Spinal cord (tissue), 10 donors: Measurements from ENCODE around the gene PERM1. TPM values are rescaled to one million over a fixed set of nuclear protein-coding genes. Genes with fewer than 3 reads are reported as not detected.

Source experiments
- DNase-seq, 6 donors: peaks; one replicate each; pipeline versions ENCODE4 v3.0.0 to v3.0.0-alpha.2; 2013 to 2015; ENCODE audit warnings: low spot score in 6 of 6, low read depth in 4 of 6
- H3K27ac ChIP-seq: one replicate; pipeline ENCODE4 v1.5.1; 2013; ENCODE audit warnings: low read depth, low read length, control low read depth
- H3K27me3 ChIP-seq: one replicate; pipeline ENCODE4 v1.6.1; 2013; ENCODE audit warnings: low read length; ENCODE audit not compliant: control insufficient read depth, insufficient read depth
- H3K36me3 ChIP-seq: one replicate; pipeline ENCODE4 v1.6.1; 2013; ENCODE audit warnings: low read length; ENCODE audit not compliant: control insufficient read depth, insufficient read depth
- H3K4me1 ChIP-seq: one replicate; pipeline ENCODE4 v1.6.1; 2013; ENCODE audit warnings: low read length; ENCODE audit not compliant: control insufficient read depth, insufficient read depth
- H3K4me3 ChIP-seq: one replicate; pipeline ENCODE4 v1.5.1; 2013; ENCODE audit warnings: low read depth, low read length, control low read depth
- H3K9me3 ChIP-seq: one replicate; pipeline ENCODE4 v1.6.1; 2013; ENCODE audit warnings: low read length; ENCODE audit not compliant: control insufficient read depth, insufficient read depth
- WGBS: methylation state at CpG from one replicate; pipeline ENCODE4 v1.1.5; 2013; ENCODE audit warnings: missing lambda C conversion rate; ENCODE audit not compliant: insufficient coverage; 5-methylcytosine and 5-hydroxymethylcytosine counted together
- polyA plus RNA-seq, 2 donors: library from polyadenylated mRNA; unstranded; fragments of 120-200 nt; gene quantifications; one replicate each; pipeline ENCODE4 v1.2.1, GENCODE V29; 2013; ENCODE audit not compliant: insufficient read length in 2 of 2
- total RNA-seq, 2 donors: library from RNA; depleted of rRNA in 1 of 2; stranded (reverse); fragments of 120-200 nt in 1 of 2; fragments of >200 nt in 1 of 2; gene quantifications; one replicate each; pipeline versions ENCODE4 v1.2.3 to v1.2.4, GENCODE V29; 2013 to 2014
- donor health status: healthy.

The PERM1 gene
- total and polyA plus RNA-seq, 4 donors: 0.39 TPM; not detected in 3

DNA sequence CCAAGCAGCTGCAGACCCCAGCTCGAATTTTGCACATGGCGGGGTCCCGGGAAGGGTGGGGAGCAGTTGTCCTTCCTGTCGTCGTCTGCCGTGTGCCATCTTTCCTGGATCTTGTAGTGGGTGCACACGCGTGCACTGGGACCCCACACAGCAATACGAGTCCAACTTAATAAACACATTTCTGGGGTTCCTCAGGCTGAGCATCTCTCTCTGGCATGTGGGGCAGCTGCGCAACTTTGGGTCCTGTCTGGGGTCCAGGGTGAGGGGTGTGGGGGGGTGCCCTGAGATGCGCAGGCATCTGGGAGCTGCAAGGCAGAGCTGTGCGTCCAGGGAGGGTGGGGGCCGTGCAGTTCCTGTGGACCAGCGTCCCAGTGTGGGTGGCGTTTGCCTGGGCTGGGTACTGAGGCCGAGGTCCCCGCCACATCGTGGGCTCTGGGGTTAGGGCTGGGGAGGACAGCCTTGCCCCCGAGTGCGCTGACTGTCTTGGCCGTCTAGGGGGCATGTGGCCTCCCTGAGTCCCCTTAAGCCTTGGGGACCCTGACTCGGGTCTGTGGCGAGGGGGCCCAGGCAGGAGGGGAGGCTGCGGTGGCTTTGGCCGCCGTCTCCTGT is 16.3 kb downstream of the PERM1 start:
- no peak for DNase-seq
- Histone ChIP-seq H3K27ac (no peak overlapping the region), H3K4me3 (no peak overlapping the region), H3K27me3 (peaks cover 50% of the 10 kb centered on the region), H3K4me1 (peaks cover 20% of the 10 kb centered on the region), H3K9me3 (no peaks in the 10 kb centered on the region), H3K36me3 (peaks cover 54% of the 10 kb centered on the region)
- WGBS: 86% methylated on average over 22 of the region's 26 CpGs

DNA sequence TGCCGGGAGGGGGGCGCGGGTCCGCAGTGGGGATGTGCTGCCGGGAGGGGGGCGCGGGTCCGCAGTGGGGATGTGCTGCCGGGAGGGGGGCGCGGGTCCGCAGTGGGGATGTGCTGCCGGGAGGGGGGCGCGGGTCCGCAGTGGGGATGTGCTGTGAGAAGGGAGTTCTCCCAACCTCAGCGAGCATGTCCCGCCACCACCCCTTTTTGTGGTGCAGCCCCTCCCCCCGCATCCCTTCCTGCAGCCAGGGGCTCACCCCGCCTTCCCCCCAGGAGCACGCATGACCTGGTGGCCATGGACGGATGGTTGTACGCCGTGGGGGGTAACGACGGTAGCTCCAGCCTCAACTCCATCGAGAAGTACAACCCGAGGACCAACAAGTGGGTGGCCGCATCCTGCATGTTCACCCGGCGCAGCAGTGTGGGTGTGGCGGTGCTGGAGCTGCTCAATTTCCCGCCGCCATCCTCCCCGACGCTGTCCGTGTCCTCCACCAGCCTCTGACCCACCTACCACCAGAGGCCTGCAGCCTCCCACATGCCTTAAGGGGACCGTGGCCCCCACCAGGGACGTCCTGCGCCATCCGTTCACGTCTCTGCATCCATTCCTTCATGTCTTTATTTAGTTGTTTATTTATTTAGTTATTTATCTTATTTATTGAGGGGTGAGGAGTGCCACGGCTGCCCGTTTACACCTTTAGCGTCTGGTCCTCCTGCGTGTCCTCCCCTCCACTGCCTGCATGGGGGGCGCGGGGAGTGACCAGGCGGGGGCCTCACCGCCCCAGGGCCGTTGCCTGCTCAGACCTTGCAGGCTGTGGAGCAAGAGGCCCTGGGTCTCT is 17.0 kb downstream of the PERM1 start:
- no peak for DNase-seq
- Histone ChIP-seq H3K4me3 (no peak overlapping the region), H3K36me3 (peaks cover 54% of the 10 kb centered on the region), H3K27ac (no peak overlapping the region), H3K27me3 (peaks cover 43% of the 10 kb centered on the region), H3K4me1 (peaks cover 25% of the 10 kb centered on the region), H3K9me3 (no peaks in the 10 kb centered on the region)
- 90% methylated on average over 25 of the region's 51 CpGs for WGBS

DNA sequence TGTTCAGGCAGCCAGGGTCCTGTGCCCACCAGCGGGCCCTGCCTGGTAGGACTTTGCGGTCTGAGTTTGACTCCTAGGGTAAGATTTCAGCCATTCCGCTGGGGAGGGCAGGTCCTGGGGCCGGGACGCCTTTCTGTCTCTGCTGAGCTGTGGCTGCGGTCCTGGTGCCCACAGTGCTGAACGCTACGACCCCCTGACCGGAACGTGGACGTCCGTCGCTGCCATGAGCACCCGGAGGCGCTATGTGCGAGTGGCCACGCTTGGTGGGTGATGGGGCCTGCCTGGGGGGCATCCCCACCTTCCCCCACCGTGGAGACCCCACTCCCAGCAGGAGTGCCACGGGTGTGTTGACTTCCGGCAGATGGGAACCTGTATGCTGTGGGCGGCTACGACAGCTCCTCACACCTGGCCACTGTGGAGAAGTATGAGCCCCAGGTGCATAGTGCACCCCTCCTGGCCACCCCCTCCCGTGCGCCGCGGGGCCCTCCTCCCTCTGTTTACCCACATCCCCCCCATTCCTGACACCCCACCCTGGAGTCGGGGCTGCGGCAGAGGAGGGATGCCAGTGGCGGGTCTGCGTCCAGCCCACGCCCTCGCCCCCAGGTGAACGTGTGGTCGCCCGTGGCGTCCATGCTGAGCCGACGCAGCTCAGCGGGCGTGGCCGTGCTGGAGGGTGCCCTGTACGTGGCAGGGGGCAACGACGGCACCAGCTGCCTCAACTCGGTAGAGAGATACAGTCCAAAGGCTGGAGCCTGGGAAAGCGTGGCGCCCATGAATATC is 18.0 kb downstream of the PERM1 start:
- Histone ChIP-seq H3K36me3 (peaks cover 54% of the 10 kb centered on the region), H3K27ac (no peak overlapping the region), H3K9me3 (no peaks in the 10 kb centered on the region), H3K4me3 (no peak overlapping the region), H3K27me3 (peaks cover 38% of the 10 kb centered on the region), H3K4me1 (peaks cover 31% of the 10 kb centered on the region)
- DNase-seq: no peak
- WGBS: 92% methylated on average over 42 of the region's 47 CpGs

DNA sequence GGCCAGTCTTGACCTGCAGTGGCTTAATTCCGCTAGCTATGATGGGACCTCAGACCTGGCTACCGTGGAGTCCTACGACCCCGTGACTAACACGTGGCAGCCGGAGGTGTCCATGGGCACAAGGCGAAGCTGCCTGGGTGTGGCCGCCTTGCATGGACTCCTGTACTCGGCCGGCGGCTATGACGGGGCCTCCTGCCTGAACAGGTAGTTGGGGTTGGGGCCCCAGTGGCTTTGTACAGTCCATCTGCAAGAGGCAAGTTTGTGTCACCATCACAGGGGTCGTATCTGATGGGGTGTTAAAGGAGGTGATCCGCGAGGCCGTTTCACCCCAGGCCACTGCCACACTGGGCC is 18.6 kb downstream of the PERM1 start:
- Histone ChIP-seq H3K4me3 (no peak overlapping the region), H3K27me3 (peaks cover 31% of the 10 kb centered on the region), H3K36me3 (peaks cover 54% of the 10 kb centered on the region), H3K4me1 (peaks cover 35% of the 10 kb centered on the region), H3K27ac (no peak overlapping the region), H3K9me3 (no peaks in the 10 kb centered on the region)
- no peak for DNase-seq
- WGBS: 89% methylated on average over 12 of the region's 16 CpGs

DNA sequence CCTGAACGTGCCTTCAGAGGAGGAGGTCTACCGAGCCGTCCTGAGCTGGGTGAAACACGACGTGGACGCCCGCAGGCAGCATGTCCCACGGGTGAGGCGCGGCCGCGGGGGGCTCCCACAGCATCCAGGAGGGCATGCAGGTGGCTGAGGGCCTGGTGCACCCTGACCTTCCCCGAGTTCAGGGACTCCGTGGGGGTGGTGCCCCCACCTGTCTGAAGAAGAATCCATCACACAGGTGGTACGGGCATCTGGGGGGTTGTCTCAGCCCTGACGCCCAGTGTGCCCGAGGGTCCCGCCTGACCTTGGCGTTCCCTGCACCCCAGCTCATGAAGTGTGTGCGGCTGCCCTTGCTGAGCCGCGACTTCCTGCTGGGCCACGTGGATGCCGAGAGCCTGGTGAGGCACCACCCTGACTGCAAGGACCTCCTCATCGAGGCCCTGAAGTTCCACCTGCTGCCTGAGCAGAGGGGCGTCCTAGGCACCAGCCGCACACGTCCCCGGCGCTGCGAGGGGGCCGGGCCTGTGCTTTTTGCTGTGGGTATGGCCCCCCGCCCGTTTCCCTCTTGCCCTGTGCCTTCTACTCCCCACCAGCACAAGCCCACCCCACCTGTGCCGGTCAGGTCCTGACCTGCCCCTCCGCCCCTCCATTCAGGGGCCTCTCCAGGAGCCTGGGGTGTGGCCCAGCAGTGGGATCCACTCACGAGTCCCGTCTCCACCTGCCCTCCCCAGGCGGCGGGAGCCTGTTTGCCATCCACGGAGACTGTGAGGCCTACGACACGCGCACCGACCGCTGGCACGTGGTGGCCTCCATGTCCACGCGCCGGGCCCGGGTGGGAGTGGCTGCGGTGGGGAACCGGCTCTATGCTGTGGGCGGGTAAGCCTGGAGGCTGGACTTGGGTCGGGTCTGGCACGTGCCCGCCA is 19.3 kb downstream of the PERM1 start:
- no peak for DNase-seq
- Histone ChIP-seq H3K4me1 (peaks cover 41% of the 10 kb centered on the region), H3K4me3 (no peak overlapping the region), H3K9me3 (no peaks in the 10 kb centered on the region), H3K27me3 (peaks cover 25% of the 10 kb centered on the region), H3K27ac (no peak overlapping the region), H3K36me3 (peaks cover 54% of the 10 kb centered on the region)
- WGBS: 92% methylated on average over 52 of the region's 57 CpGs

DNA sequence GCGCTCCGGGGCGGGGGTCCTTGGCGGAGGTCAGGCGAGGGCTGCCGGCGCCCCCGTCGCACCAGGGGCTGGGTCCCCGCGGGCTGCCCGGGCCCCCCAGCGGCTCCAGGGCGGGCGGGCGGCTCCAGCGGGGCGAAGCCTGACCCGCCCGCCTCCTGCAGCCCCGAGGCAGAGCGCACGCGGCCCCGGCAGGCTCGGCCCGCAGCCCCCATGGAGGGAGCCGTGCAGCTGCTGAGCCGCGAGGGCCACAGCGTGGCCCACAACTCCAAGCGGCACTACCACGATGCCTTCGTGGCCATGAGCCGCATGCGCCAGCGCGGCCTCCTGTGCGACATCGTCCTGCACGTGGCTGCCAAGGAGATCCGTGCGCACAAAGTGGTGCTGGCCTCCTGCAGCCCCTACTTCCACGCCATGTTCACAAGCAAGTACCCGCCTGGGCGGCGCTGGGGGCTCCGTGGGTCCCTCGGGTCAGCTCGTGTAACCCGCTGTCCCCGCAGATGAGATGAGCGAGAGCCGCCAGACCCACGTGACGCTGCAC is 20.7 kb downstream of the PERM1 start:
- 22% methylated on average over 56 of the region's 56 CpGs for WGBS
- Histone ChIP-seq H3K27me3 (peaks cover 11% of the 10 kb centered on the region), H3K36me3 (peaks cover 63% of the 10 kb centered on the region), H3K4me1 (peaks cover 37% of the 10 kb centered on the region), H3K4me3 (peak overlapping the region; percentile 26), H3K27ac (no peak overlapping the region), H3K9me3 (no peaks in the 10 kb centered on the region)
- peak in 1 of 6 donors; percentile 57 for DNase-seq

DNA sequence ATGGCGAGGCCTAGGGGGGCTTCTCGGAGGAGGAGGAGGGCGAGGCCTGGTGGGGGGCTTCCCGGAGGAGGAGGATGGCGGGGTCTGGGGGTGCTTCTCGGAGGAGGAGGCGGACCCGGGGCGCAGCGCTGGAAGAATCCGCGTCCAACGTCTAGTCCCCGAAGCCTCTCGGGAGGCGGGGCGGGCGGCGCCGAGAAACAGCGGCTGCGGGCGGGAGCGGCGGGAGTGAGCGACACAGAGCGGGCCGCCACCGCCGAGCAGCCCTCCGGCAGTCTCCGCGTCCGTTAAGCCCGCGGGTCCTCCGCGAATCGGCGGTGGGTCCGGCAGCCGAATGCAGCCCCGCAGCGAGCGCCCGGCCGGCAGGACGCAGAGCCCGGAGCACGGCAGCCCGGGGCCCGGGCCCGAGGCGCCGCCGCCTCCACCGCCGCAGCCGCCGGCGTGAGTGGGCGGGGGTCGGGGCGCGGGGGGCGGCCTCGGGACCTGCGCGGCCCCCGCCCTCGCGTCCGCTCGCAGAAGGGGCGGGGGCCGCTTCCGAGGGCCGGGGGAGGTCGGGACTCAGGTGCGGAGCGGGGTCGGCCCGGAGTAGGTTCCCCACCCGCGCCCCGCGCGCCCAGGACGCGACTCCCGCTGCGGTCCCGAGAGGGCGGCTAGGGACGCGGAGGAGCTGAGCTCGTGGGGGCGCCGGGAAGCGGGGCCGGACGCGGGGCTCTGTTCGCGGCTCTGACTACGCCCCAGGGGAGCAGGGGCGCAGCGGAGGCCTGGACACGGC is 21.3 kb downstream of the PERM1 start, which contains the start of gene KLHL17:
Gene KLHL17 (plus strand): TSS at position 222 of the 769 bp plus-strand sequence. CDS start 110 bp downstream, at position 332.
- Histone ChIP-seq H3K36me3 (peaks cover 63% of the 10 kb centered on the region), H3K4me1 (peaks cover 35% of the 10 kb centered on the region)
- peak in 2 of 6 donors; percentile 81 to 87 for DNase-seq

DNA sequence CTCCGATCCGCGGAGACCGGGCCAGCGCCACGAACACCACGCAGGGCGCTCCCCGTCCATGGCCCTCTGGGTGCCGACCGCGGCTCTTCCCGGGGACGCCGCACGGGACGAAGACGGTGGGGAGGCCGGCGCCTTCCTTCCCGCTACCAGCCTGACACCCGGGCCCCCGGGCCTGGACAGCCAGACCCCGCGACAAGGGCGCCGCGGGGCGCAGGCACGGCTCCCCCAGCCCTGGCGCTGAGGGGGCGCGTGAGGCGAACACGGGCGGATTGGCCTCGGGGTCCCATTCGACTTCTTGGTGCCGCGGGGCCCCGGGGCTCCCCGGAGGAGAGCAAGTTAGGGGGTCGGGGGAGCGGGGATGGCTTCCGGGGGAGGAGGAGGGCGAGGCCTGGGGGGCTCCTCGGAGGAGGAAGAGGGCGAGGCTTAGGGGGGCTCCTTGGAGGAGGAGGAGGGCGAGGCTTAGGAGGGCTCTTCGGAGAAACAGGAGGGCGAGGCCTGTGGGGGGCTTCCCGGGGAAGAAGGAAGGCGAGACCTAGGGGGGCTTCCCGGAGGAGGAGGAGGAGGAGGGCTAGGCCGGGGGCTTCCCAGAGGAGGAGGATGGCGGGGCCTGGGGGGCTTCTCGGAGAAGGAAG is 22.0 kb downstream of the PERM1 start:
- DNase-seq: no peak
- no peaks in the 10 kb centered on the region for H3K27me3 ChIP-seq
- H3K4me3 ChIP-seq: peak overlapping the region; percentile 26
- peaks cover 35% of the 10 kb centered on the region for H3K4me1 ChIP-seq
- H3K27ac ChIP-seq: no peak overlapping the region
- peaks cover 63% of the 10 kb centered on the region for H3K36me3 ChIP-seq
- H3K9me3 ChIP-seq: no peaks in the 10 kb centered on the region
- 29% methylated on average over 53 of the region's 57 CpGs for WGBS

More for the DNA sequence above, 21.3 kb downstream of the PERM1 start, which contains the start of gene KLHL17:
- no peak within 1 kb of the TSS for H3K27ac ChIP-seq
- H3K9me3 ChIP-seq: no peaks in the 10 kb centered on the region
- peak within 1 kb of the TSS; percentile 26 for H3K4me3 ChIP-seq
- under 1% methylated on average over 109 of the region's 109 CpGs for WGBS
- peaks cover 4% of the 10 kb centered on the region for H3K27me3 ChIP-seq
